Upper lobe of right lung (tissue), 1 donor: Measurements from ENCODE around the gene MORF4L2. TPM values are rescaled to one million over a fixed set of nuclear protein-coding genes. Genes with fewer than 3 reads are reported as not detected.

Source experiments
- ATAC-seq: fragments of 200-7000 bp; cut with Tn5 transposase; one replicate; pipeline ENCODE4 v1.9.1; 2020; ENCODE audit warnings: mild to moderate bottlenecking, moderate library complexity
- DNase-seq: peaks from one replicate; pipeline ENCODE4 v3.0.0-alpha.2; 2020
- H3K27ac ChIP-seq: fragments of 200-600 bp; one replicate; pipeline ENCODE4 v1.8.0; 2022
- H3K27me3 ChIP-seq: fragments of 200-600 bp; one replicate; pipeline ENCODE4 v1.8.0; 2022; ENCODE audit warnings: mild to moderate bottlenecking
- H3K36me3 ChIP-seq: fragments of 200-600 bp; one replicate; pipeline ENCODE4 v1.8.0; 2022
- H3K4me1 ChIP-seq: fragments of 200-600 bp; one replicate; pipeline ENCODE4 v1.8.0; 2022
- H3K4me3 ChIP-seq: fragments of 200-600 bp; one replicate; pipeline ENCODE4 v1.8.0; 2022; ENCODE audit warnings: mild to moderate bottlenecking
- H3K9me3 ChIP-seq: fragments of 200-600 bp; one replicate; pipeline ENCODE4 v1.8.0; 2022
- CTCF ChIP-seq: fragments of 200-600 bp; IDR thresholded peaks from one replicate; pipeline ENCODE4 v1.8.0; 2022; ENCODE audit warnings: antibody characterized with exemption
- intact Hi-C: fragments of 100-400 bp; cut with DNase I; formaldehyde crosslinking; loops from one replicate; pipeline ENCODE4 v1.11.0; 2022
- long read RNA-seq: library from polyadenylated mRNA; unstranded; transcript quantifications from one replicate; pipeline ENCODE4 v2.0.0, GENCODE V29; 2021
- total RNA-seq: library from RNA; stranded (reverse); fragmentation: NEBNext Ultra II Directional; extraction: Animal tissue kit (Norgen Biotek cat#: 25700); gene quantifications from one replicate; pipeline ENCODE4 v1.2.1, GENCODE V29; 2021
- donor health status: DM: no; HTN: yes; CAD: no; lungs with severe emphysema.

MORF4L2 gene
- 185 TPM for total RNA-seq
- long read RNA-seq, transcript MORF4L2-203 (4 exons, 1,983 nt), result minor isoform, 6 of 69 reads
- long read RNA-seq, transcript MORF4L2-215 (4 exons, 451 nt), result major isoform, 22 of 69 reads
- long read RNA-seq, transcript MORF4L2-201 (4 exons, 1,824 nt), result minor isoform, 11 of 69 reads
- long read RNA-seq, transcript MORF4L2-206 (4 exons, 1,965 nt), result minor isoform, 7 of 69 reads
- long read RNA-seq, partial matches to known transcripts, result 2 of 69 reads
- long read RNA-seq, other reads (novel, unspliced or antisense), result 11 of 69 reads

GRCh38 chrX:103686199-103687072, at the start of gene MORF4L2:
Gene MORF4L2, minus strand, starts transcription at chrX:103686699. Its CDS starts 9,672 bp downstream, at chrX:103677027.
- H3K36me3 ChIP-seq, result peaks cover 35% of the 10 kb centered on the region
- no peak for TF ChIP-seq CTCF
- intact Hi-C loops, result no loop called here
- H3K27me3 ChIP-seq, result no peaks in the 10 kb centered on the region
- H3K27ac ChIP-seq, result peak within 1 kb of the TSS; percentile 97
- H3K9me3 ChIP-seq, result no peaks in the 10 kb centered on the region
- peak; percentile 91 for DNase-seq
- peak; percentile 94 for ATAC-seq
- H3K4me1 ChIP-seq, result no peaks in the 10 kb centered on the region
- peak within 1 kb of the TSS; percentile 70 for H3K4me3 ChIP-seq

- intact Hi-C loops, result no loop called here
- H3K4me3 ChIP-seq, result no peak overlapping the region
- H3K27ac ChIP-seq, result no peak overlapping the region
- DNase-seq (no peak), ATAC-seq (no peak)
- TF ChIP-seq CTCF, result no peak
- no peaks in the 10 kb centered on the region for H3K9me3 ChIP-seq
- no peaks in the 10 kb centered on the region for H3K36me3 ChIP-seq
- no peaks in the 10 kb centered on the region for H3K27me3 ChIP-seq
- H3K4me1 ChIP-seq, result no peaks in the 10 kb centered on the region
Measured at GRCh38 chrX:103734125-103734760, 47.7 kb upstream of the MORF4L2 start.

DNA sequence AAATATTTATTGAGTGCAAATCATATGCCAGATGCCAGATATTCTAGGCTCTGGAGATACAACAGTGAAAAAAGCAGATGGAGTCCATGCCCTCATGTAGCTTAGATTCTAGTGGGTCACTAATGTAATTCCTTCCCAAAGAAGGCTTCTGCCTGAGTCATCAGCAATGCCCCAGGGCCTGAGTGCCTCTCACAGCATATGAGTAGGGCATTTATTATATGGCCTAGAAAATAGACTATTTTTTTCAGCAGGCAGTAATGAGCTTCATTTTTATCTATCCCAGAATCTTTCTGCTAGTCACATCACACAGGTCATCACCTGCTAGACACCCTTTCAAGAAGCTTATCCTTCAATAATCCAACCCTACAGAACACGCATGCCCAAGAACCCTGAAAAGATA, 46.5 kb upstream of the MORF4L2 start:
- TF ChIP-seq CTCF, result no peak
- Histone ChIP-seq H3K4me1 (no peaks in the 10 kb centered on the region), H3K27me3 (no peaks in the 10 kb centered on the region), H3K9me3 (no peaks in the 10 kb centered on the region), H3K4me3 (no peak overlapping the region), H3K27ac (no peak overlapping the region), H3K36me3 (no peaks in the 10 kb centered on the region)
- ATAC-seq, result no peak
- no peak for DNase-seq
- intact Hi-C loops, result no loop called here

DNA sequence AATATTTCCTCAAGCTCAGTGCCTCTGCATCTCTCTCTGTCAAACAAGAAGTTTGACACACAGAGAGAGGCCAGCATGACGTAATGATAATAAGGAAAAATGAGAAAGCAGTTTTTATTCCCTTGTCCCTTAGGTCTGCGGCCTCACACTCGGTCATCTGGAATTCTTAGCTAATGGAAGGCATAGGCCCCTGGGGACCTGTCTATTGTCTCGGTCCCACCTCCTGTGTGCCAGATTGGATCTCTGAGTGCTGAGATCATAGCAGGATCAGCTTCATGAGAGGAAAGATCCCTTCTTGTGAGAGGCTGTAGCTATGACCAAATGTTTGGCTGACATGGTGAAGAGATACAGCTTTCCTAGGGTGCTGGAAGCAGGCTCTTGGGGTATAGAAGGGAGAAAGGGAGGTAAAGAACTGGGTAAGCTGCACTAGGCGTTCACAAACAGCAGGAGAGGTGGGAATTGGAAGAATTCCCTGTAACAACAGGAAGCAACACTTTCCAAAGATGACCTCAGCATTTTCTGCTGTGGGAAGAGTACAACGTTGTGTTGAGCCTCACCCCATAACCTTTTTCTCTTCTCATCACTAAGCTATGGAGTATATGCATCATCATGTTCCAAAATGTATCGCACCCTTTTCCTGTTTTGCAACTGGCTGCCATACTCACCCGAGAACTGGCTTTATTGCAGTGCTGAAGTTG, 44.4 kb upstream of the MORF4L2 start:
- H3K36me3 ChIP-seq, result no peaks in the 10 kb centered on the region
- DNase-seq (no peak), ATAC-seq (no peak)
- H3K27me3 ChIP-seq, result no peaks in the 10 kb centered on the region
- no peak for TF ChIP-seq CTCF
- no peak overlapping the region for H3K27ac ChIP-seq
- H3K4me3 ChIP-seq, result no peak overlapping the region
- H3K4me1 ChIP-seq, result no peaks in the 10 kb centered on the region
- intact Hi-C loops, result no loop called here
- no peaks in the 10 kb centered on the region for H3K9me3 ChIP-seq

DNA sequence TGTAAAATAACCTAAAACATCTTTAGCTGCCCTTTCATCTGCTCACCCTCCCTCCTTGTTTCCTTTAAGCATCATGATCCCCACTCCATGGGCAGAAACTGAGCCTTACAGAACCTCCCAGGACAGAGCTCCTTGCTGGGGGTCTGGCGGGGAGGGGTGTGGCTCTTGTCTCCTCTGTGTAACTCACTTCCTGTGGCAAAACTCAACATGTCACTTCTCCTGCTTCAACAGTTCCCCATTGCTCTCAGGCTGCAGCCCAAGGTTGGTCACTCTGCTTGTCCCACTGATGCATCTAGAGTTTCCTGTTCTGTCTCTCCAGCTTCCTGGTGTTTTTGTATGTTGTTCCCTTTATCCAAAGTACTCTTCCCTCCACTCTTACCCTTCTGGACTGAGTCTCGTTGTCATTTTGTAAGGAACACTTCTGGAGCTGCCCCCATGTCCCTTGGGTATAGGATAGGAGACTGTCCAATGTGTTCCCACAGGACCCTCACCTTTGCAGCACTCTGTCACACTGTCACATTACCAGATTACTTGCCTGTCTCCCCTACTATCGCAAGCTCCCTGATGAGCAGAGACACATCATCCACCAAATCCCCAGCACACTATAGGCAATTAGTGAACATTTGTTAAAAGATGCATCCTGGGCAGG, 43.8 kb upstream of the MORF4L2 start:
- no peaks in the 10 kb centered on the region for H3K9me3 ChIP-seq
- no peak for ATAC-seq
- DNase-seq, result no peak
- intact Hi-C loops, result no loop called here
- no peaks in the 10 kb centered on the region for H3K36me3 ChIP-seq
- no peak for TF ChIP-seq CTCF
- no peaks in the 10 kb centered on the region for H3K27me3 ChIP-seq
- H3K4me1 ChIP-seq, result no peaks in the 10 kb centered on the region
- no peak overlapping the region for H3K27ac ChIP-seq
- H3K4me3 ChIP-seq, result no peak overlapping the region
